Adrenal gland (tissue), 12 donors: ENCODE measurements around the gene ENOX1. TPM values are rescaled to one million over a fixed set of nuclear protein-coding genes. Genes with fewer than 3 reads are reported as not detected.

Experiments
- DNase-seq, 7 donors: peaks; one replicate each; pipeline ENCODE4 v3.0.0-alpha.2; 2019 to 2020
- H3K27ac ChIP-seq, 5 donors: fragments of 200-600 bp; sonication (generic) in 4 of 5; 1 replicate in 3 of 5; 2 replicates in 2 of 5; pipeline versions ENCODE4 v1.5.1 to v1.8.0; 2016 to 2020; ENCODE audit warnings: mild to moderate bottlenecking in 1 of 5
- H3K27me3 ChIP-seq: fragments of 200-600 bp; 2 replicates; pipeline ENCODE4 v1.8.0; 2021
- H3K36me3 ChIP-seq, 2 donors: fragments of 200-600 bp; replicated peaks in 1 of 2; 1 replicate in 1 of 2; 2 replicates in 1 of 2; pipeline versions ENCODE4 v1.5.1 to v1.8.0; 2018 to 2022
- H3K4me1 ChIP-seq, 2 donors: fragments of 200-600 bp; replicated peaks in 1 of 2; 1 replicate in 1 of 2; 2 replicates in 1 of 2; pipeline versions ENCODE4 v1.5.1 to v1.8.0; 2018 to 2021
- H3K4me3 ChIP-seq, 4 donors: fragments of 200-600 bp; sonication (generic) in 3 of 4; one replicate each; pipeline ENCODE4 v1.5.1; 2016 to 2018
- H3K9me3 ChIP-seq, 3 donors: fragments of 200-600 bp; sonication (generic) in 1 of 3; replicated peaks in 1 of 3; 1 replicate in 2 of 3; 2 replicates in 1 of 3; pipeline versions ENCODE4 v1.5.1 to v1.8.0; 2016 to 2021
- POLR2A ChIP-seq, 2 donors: fragments of 450-650 bp; IDR thresholded peaks; one replicate each; pipeline ENCODE4 v1.6.1; 2017; ENCODE audit warnings: antibody characterized with exemption in 2 of 2, mild to moderate bottlenecking in 2 of 2, moderate library complexity in 1 of 2
- WGBS, 4 donors: extraction: QIAGEN DNeasy Blood & Tissue Kit in 2 of 4; methylation state at CpG; one replicate each; pipeline versions ENCODE4 v1.1.5 to v1.1.7; 2013 to 2017; 5-methylcytosine and 5-hydroxymethylcytosine counted together
- intact Hi-C, 2 donors: fragments of 100-400 bp; cut with DNase I; formaldehyde crosslinking; loops; one replicate each; pipeline versions ENCODE4 v1.14.1 to v1.15.0; 2022 to 2023
- polyA plus RNA-seq, 3 donors: library from polyadenylated mRNA; stranded (reverse); fragments of 200-250 nt in 2 of 3; fragments of 350-450 nt in 1 of 3; fragmentation: Illumina TruSeq in 1 of 3; extraction: RNeasy Lipid Tissue Mini Kit (QIAGEN cat#74804) in 1 of 3; gene quantifications; one replicate each; pipeline ENCODE4 v1.2.3, GENCODE V29; 2013 to 2014
- total RNA-seq, 9 donors: library from RNA; depleted of rRNA in 4 of 9; stranded (reverse); fragments of >200 nt in 4 of 9; fragments of 120-200 nt in 1 of 9; fragmentation: NEBNext Ultra II Directional in 1 of 9; extraction: Animal tissue kit (Norgen Biotek cat#: 25700) in 1 of 9; gene quantifications; one replicate each; pipeline versions ENCODE4 v1.1.0 to v1.2.4, GENCODE V29; 2013 to 2023
- TF ChIP-seq, protein P1 (sequence below), 6 experiments: fragments of 450-650 bp in 4 of 6; fragments of 200-600 bp in 2 of 6; sonication (generic) in 1 of 6; IDR thresholded peaks; 1 replicate in 5 of 6; 2 replicates in 1 of 6; pipeline versions ENCODE4 v1.5.1 to v1.8.0; 2016 to 2021; ENCODE audit warnings: antibody characterized with exemption in 6 of 6, mild to moderate bottlenecking in 2 of 6, moderate library complexity in 1 of 6
- donor health status: healthy with polysubstance abuse.
- donor health status: Bipolar disorder and iron deficiency.
- donor health status: DM: yes; HTN: yes; CAD: no.
- donor health status: DM: no; HTN: no; CAD: no.
- donor health status: DM: no; HTN: no; CAD: no.
- donor health status: DM: yes; HTN: yes; CAD: no.

Gene ENOX1
- total and polyA plus RNA-seq, 12 donors = 0.25 to 5.8 (median 1.6) TPM

GRCh38 chr13:43264458-43264857 lies 522.3 kb downstream of the ENOX1 start:
- 97 to 100% (median 99%) methylated on average over 1 of the region's 1 CpG for WGBS, 4 donors

DNA sequence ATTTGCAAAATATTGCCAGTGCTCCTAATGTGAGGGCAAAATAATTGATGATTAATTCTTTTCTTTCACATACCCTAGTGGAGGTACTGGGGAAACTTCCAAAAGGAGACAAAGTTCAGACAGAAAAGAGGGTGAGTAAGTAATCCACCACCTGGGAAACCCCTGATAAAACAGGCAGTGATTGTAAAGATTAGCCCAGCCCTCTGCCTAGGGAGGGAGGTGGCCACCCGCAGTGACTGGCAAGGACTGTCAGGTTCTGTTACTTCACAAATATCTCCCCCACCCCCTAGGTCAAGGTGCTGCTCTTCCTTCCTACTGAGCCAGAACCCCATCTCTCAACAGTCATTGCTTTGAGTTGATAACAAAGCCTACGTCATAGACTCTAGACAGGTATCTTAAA lies 523.7 kb downstream of the ENOX1 start:
- WGBS, 4 donors = 87 to 100% (median 91%) methylated on average over 2 of the region's 2 CpGs
- no peak for TF ChIP-seq POLR2A (IDR thresholded peaks at IDR 0.05)
- TF ChIP-seq, protein P1, sequence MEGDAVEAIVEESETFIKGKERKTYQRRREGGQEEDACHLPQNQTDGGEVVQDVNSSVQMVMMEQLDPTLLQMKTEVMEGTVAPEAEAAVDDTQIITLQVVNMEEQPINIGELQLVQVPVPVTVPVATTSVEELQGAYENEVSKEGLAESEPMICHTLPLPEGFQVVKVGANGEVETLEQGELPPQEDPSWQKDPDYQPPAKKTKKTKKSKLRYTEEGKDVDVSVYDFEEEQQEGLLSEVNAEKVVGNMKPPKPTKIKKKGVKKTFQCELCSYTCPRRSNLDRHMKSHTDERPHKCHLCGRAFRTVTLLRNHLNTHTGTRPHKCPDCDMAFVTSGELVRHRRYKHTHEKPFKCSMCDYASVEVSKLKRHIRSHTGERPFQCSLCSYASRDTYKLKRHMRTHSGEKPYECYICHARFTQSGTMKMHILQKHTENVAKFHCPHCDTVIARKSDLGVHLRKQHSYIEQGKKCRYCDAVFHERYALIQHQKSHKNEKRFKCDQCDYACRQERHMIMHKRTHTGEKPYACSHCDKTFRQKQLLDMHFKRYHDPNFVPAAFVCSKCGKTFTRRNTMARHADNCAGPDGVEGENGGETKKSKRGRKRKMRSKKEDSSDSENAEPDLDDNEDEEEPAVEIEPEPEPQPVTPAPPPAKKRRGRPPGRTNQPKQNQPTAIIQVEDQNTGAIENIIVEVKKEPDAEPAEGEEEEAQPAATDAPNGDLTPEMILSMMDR (IDR thresholded peaks at IDR 0.05) = no peak
- intact Hi-C loops = no loop called here
- H3K4me1 ChIP-seq = no peaks in the 10 kb centered on the region
- no peak overlapping the region for H3K4me3 ChIP-seq
- no peaks in the 10 kb centered on the region for H3K36me3 ChIP-seq
- no peaks in the 10 kb centered on the region for H3K9me3 ChIP-seq
- no peak overlapping the region for H3K27ac ChIP-seq
- no peak for DNase-seq
- no peaks in the 10 kb centered on the region for H3K27me3 ChIP-seq

More at GRCh38 chr13:43264458-43264857, 522.3 kb downstream of the ENOX1 start:
- Histone ChIP-seq H3K27ac (no peak overlapping the region), H3K4me1 (peaks cover 0 to 7% of the 10 kb centered on the region in 2 donors), H3K4me3 (no peak overlapping the region), H3K36me3 (no peaks in the 10 kb centered on the region), H3K9me3 (no peaks in the 10 kb centered on the region), H3K27me3 (no peaks in the 10 kb centered on the region)
- TF ChIP-seq, protein P1 (IDR thresholded peaks at IDR 0.05) = no peak
- DNase-seq = no peak
- intact Hi-C loops = no loop called here

DNA sequence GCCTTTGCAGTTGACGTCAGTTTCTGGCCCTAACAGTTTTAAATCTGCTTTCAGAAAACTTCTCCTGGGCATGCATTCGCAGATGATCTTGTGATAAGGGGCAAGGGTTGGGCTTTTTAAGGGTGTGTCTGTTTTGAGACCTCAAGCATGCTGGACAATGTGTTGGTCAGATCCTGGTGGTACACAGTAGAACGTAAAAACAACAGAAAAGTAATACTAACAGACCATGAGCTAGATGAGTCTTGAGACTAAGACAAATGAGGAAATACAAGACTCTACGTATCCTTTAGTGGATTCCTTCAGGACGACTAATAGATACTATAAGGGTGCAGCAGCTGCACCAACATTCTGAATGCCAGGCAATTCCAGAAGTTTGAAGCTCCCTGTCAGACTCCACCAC lies 525.8 kb downstream of the ENOX1 start:
- no peak overlapping the region for H3K27ac ChIP-seq
- H3K4me1 ChIP-seq = no peaks in the 10 kb centered on the region
- no peak for DNase-seq
- no peaks in the 10 kb centered on the region for H3K27me3 ChIP-seq
- TF ChIP-seq POLR2A (IDR thresholded peaks at IDR 0.05) = no peak
- TF ChIP-seq, protein P1 (IDR thresholded peaks at IDR 0.05) = no peak
- intact Hi-C loops = no loop called here
- H3K36me3 ChIP-seq = no peaks in the 10 kb centered on the region
- H3K4me3 ChIP-seq = no peak overlapping the region
- no peaks in the 10 kb centered on the region for H3K9me3 ChIP-seq
- WGBS, 4 donors = 86 to 90% (median 87%) methylated on average over 5 of the region's 5 CpGs

DNA sequence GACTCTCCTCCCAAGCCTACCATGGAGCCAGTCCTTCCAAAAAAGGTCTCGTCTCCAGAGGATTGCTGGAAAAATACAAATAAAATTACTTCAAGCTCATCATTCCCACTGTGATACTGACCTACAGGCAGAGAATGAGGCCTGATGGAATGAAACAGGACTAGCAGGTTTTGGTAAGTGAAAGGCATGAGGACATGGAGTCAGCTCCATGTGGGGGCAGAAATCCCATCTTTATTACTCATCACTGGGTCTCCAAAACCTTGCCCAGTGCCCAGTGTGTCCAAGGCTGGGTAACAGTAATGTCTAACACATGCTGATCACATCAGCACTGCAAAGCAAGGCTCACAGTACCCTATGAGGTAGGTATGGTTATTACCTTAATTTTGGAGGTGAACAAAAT lies 528.0 kb downstream of the ENOX1 start:
- Histone ChIP-seq H3K4me3 (no peak overlapping the region), H3K27me3 (no peaks in the 10 kb centered on the region), H3K9me3 (no peaks in the 10 kb centered on the region), H3K36me3 (no peaks in the 10 kb centered on the region), H3K27ac (no peak overlapping the region), H3K4me1 (no peaks in the 10 kb centered on the region)
- TF ChIP-seq, protein P1 (IDR thresholded peaks at IDR 0.05) = no peak
- TF ChIP-seq POLR2A (IDR thresholded peaks at IDR 0.05) = no peak
- whole genome bisulfite sequencing, 4 donors = 84 to 97% (median 90%) methylated on average over 1 of the region's 1 CpG
- no peak for DNase-seq
- intact Hi-C loops = no loop called here
